GM18907 (cell line): ENCODE results near the gene SYNE1.
"Not testable (repeated sequence)": the region's sequence is repeated elsewhere in the genome, so short reads cannot be mapped to it uniquely, and the experiment has no call there.

Experiments used
- ATAC-seq: cut with Tn5 transposase; IDR thresholded peaks from one replicate; pipeline ENCODE4 v1.9.1; 2021; ENCODE audit warnings: mild to moderate bottlenecking, moderate library complexity; ENCODE audit not compliant: unreplicated experiment

SYNE1 gene

GRCh38 chr6:152637296-152638047 is at the start of gene SYNE1:
Gene SYNE1 (minus strand): TSS chr6:152637362. CDS start chr6:152628331, 9,031 bp downstream.
- no peak for ATAC-seq

DNA sequence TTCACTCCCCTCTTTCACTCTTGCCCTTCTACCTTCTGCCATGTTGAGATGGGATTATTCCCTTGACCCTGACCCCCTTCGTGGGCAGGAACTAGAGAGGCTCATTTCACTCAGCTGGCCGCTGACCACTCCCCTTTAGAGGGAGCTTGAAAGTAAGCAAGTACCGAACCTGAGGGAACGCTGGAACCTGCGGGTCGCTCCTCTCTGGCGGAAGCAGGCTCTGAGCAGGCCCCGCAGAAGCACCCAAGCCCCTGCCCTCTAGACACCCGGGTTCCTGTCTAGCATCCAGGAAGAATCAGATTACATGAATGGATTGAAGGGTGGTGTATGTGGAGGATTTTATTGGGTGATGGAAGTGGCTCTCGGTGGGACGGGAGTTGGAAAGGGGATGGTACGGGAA is 48.7 kb upstream of the SYNE1 start:
- ATAC-seq, result no peak

- not testable (repeated sequence) for ATAC-seq
These were observed 45.8 kb upstream of the SYNE1 start for GRCh38 chr6:152682935-152683334.

- no peak for ATAC-seq
These were observed 45.0 kb upstream of the SYNE1 start for GRCh38 chr6:152682141-152682540.

- ATAC-seq, result no peak
These were observed 43.8 kb upstream of the SYNE1 start for GRCh38 chr6:152680879-152681517.

DNA sequence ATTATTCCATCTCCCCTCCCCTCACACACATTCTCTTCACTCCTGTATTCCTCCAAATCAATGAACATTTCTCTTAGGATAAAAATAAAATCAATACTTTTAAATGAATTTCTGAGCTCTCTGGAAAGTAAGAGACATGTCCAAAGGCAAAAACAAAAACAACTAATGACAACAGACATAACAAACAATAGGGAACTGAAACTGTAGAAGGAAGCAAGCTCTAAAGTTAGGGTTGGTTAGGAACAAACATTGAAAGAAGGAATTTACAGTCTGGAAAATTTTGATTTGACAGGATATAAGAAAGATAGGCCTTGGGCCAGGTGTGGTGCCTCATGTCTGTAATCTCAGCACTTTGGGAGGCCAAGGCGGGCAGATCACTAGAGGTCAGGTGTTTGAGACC is 43.0 kb upstream of the SYNE1 start:
- no peak for ATAC-seq

GRCh38 chr6:152673236-152673635 is 36.1 kb upstream of the SYNE1 start:
- ATAC-seq, result no peak

- ATAC-seq, result no peak
These were observed 34.0 kb upstream of the SYNE1 start for GRCh38 chr6:152671171-152671570.

- ATAC-seq, result no peak
These were observed 32.7 kb upstream of the SYNE1 start for GRCh38 chr6:152669895-152670294.

GRCh38 chr6:152661776-152662175 is 24.6 kb upstream of the SYNE1 start:
- ATAC-seq, result no peak

GRCh38 chr6:152651986-152652385 is 14.8 kb upstream of the SYNE1 start:
- ATAC-seq, result no peak

GRCh38 chr6:152648105-152648504 is 10.9 kb upstream of the SYNE1 start:
- no peak for ATAC-seq

GRCh38 chr6:152646732-152647131 is 9.6 kb upstream of the SYNE1 start:
- not testable (repeated sequence) for ATAC-seq

- ATAC-seq, result peak; percentile 91
These were observed 5.6 kb upstream of the SYNE1 start for GRCh38 chr6:152642578-152643375.

DNA sequence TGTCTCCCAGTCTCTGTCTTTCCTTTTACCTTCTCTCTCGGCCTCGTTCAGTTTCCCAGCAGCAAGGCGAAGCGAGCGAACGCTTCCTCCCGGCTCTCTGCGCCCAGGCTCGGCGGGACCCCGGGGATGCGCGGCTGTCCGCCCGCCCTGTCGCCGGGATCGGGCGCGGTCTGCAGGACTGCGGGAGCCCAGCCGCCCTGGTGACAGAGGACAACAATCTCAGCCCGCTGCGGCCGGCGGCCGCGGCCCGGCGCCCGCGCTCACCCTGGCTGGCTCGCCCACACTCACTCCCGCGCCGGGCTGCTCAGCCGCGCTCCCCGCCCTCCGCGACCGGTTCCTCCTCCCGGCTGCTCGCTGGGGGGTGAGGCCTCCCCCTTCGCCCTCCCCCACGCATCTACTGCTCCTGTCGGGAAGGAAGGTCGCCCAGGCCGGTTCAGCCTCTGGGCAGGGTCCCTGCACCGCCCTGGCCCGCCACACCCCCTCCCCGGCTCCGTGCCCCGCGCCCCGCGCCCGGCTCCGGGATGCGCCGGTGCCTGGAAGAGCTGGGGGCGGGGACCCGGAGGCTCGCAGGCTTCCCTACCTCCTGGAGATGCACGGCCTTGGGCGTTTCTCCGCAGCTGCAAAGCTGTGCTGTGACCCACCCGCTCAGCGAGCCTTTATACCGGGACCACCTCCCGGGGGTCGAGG is 410 bp downstream of the SYNE1 start:
- peak; percentile 44 for ATAC-seq

DNA sequence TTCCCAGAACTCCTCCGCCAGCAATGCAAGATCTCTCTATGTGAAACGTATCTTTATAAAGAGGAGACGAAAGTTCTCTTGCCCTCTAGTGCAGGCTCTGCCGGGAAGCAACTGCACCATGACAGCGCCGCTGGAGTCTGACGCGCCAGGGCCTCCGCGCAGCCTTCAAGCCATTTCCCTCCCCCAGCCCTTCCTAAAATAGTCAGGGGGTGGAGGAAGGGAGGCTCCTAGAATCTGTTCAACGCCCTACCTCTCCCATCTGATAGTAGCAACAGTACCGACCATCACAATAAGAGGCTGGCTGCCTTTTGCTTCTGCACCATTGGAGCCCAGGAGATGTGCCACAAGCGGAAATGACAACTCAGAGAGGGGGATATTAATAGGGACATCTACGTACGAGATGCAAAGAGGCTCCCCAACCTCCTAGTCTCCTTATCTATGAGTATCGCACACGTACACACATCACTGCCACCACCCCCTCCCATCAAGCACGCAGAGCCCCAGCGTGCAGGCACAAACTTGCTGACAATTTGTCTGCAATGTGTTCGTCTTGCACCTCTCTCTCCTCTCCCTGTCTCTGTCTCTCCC is 1.0 kb downstream of the SYNE1 start:
- peak; percentile 46 for ATAC-seq

DNA sequence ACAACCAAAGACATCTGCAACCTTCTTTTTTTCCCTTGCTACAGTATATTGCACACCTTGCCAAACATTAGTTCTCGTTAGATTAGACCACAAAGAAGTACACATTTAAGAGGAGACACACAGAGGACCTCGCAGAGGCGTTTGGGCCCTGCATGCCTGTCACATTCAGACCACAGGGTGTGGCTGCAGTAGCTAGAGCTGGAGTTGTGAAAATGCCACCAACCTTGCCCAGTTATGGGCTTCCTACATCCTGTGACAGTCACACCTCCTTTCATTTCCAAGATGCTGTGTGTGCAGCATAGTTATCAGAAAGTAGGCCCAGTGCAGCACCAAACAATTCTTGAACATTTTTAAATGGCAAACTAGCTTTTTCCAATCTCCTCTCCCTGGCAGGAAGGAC is 2.4 kb downstream of the SYNE1 start:
- peak; percentile 61 for ATAC-seq

DNA sequence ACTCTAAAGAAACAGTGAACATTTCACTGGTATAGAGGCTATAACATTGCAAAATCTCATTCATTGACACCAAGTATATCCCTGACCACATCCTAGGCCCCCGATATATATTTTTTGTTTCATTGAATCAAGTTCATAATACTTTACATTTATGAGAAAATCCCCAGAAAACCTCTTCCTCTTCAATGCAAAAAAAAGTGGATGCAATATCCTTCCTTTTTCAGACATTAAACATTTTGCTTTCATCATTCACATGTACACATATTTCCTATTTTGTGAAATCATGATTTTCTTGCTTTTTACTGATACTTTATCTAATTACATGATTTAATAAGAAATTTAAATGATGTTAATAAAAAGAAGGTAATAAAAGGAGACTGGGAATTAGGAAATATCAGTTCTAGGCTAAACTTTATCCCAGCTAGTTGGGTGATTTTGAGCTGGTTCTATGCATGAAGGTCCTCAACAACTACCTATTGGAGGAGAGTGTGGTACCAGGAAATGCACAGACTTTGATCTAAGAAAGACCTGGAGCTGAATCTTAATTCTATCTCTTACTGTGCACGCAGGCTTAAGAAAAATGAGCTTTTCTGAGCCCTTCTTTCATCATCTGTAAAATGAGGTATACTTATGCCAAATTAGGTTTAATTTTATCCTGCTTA is 4.9 kb downstream of the SYNE1 start:
- no peak for ATAC-seq

DNA sequence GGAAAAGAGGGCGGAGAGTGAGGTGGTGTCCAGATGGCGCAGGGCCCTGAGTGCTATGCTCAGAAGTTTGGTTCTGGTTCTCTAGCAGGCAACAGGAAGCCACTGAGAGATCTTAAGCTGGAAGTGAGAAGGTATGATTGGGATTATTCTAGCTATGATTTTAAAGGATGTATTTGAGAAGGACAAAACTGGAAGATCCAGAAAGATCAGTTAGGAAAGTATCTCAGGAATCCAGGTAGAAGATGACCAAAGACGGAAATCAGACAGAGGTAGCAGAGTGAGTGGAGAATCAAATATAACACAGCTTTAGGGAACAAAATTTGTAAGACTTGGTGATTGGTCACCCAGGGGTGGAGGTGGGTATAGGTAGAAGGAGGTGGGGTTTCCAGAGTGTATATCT is 5.8 kb downstream of the SYNE1 start:
- ATAC-seq, result no peak

- no peak for ATAC-seq
These were observed 6.3 kb downstream of the SYNE1 start for GRCh38 chr6:152630832-152631231.
